ENCODE measurements around the gene SERPINF2.

DNA sequence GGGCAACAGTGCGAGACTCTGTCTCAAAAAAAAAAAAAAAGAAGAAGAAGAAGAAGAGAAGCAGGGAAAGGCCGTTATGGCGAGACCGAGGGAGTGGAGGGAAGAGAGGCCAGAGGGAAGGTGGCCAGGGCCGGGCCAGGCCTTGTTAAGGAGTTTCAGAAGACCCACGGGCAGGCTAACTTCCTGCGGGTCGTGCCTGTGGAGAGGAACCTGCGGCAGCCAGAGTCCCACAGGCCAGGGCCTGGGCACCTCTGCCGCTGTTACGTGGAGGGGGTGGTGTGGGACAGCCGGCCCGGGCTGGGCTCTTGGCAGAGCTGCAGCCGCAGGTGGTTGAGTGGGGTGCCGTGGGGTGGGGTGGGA lies 12.7 kb upstream of the SERPINF2 start:
- TF ChIP-seq CTCF (IDR thresholded peaks at IDR 0.05; ENCODE audit: poor library complexity, severe bottlenecking) (no peak), EP300 (conservative IDR thresholded peaks at IDR 0.05; ENCODE audit: poor library complexity, severe bottlenecking) (no peak)
- TF ChIP-seq, protein P1, sequence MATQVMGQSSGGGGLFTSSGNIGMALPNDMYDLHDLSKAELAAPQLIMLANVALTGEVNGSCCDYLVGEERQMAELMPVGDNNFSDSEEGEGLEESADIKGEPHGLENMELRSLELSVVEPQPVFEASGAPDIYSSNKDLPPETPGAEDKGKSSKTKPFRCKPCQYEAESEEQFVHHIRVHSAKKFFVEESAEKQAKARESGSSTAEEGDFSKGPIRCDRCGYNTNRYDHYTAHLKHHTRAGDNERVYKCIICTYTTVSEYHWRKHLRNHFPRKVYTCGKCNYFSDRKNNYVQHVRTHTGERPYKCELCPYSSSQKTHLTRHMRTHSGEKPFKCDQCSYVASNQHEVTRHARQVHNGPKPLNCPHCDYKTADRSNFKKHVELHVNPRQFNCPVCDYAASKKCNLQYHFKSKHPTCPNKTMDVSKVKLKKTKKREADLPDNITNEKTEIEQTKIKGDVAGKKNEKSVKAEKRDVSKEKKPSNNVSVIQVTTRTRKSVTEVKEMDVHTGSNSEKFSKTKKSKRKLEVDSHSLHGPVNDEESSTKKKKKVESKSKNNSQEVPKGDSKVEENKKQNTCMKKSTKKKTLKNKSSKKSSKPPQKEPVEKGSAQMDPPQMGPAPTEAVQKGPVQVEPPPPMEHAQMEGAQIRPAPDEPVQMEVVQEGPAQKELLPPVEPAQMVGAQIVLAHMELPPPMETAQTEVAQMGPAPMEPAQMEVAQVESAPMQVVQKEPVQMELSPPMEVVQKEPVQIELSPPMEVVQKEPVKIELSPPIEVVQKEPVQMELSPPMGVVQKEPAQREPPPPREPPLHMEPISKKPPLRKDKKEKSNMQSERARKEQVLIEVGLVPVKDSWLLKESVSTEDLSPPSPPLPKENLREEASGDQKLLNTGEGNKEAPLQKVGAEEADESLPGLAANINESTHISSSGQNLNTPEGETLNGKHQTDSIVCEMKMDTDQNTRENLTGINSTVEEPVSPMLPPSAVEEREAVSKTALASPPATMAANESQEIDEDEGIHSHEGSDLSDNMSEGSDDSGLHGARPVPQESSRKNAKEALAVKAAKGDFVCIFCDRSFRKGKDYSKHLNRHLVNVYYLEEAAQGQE (IDR thresholded peaks at IDR 0.05; ENCODE audit: borderline replicate concordance): no peak

Data from neural cell (in vitro differentiated cells).